ENCODE data around the gene DNAH14. TPM values are rescaled to one million over a fixed set of nuclear protein-coding genes. Genes with fewer than 3 reads are reported as not detected.

The DNAH14 gene
- total and polyA plus RNA-seq, 9 of the 15 experiments (the other 6 are each of a cell fraction or from before 2014, with no cell fraction given) = 58.4 to 142 (median 98.4) TPM

DNA sequence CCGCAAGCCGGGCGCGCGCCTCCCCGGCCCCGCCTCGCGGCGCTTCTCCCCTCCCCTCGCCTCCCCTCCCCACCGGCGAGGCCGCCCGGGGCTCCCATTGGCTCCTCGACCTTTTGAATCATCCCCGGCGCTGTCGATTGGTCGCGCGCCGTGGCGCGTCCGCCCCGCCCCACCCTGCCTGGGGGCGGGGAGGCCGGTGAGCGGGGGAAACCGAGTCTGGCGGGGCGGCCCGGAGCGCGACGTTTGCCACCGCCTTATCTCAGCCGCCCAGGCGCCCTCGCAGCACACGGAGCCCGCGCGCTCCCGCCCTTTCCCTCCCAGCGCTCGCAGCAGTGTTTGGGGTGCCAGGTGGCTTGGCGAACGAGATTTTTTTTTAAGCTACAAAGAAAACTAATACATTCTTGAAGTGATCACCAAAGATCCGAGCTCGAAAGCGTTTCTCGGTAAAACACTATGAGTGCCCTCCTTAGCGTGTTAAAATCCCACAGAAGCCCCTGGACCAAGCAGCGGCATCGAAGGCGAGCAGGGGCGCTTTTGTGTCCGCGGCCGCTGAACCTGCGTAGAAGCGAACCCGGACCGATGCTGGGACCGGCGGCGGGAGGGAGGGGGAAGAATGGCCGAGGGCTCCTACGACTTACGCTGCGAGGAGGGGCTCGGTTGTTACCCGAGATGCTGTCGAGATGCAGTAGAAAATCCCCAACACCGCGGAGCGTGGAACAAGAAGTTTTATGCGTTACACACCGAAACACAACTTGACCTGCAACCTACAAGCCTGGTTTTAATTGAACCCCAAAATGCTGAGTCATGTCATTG lies 498.8 kb downstream of the DNAH14 start (continued):
- TF ChIP-seq MITF (IDR thresholded peaks at IDR 0.05) (no peak), HIVEP1 (CRISPR knock-in tag; IDR thresholded peaks at IDR 0.05) (no peak), CREBBP (IDR thresholded peaks at IDR 0.05; ENCODE audit: low read depth, low read length) (no peak), STAT5A (IDR thresholded peaks at IDR 0.05; ENCODE audit: borderline replicate concordance, low read length) (peak; percentile 40; the same call in 1 of the 2 replicates), POLR2H (tag; IDR thresholded peaks at IDR 0.05; ENCODE audit: low read depth) (peak; percentile 79; the same call in 1 of the 2 replicates), MBD2 (IDR thresholded peaks at IDR 0.05; ENCODE audit: borderline replicate concordance, low read depth) (peak; percentile 81; the same call in 1 of the 2 replicates), ZZZ3 (IDR thresholded peaks at IDR 0.05) (no peak), HDGF (IDR thresholded peaks at IDR 0.05) (no peak), E2F4 (CRISPR knock-in tag; IDR thresholded peaks at IDR 0.05; ENCODE audit: low read depth) (no peak; the same call in 1 of the 2 replicates), HDAC2 (IDR thresholded peaks at IDR 0.05) (no peak; the same call in none of the 2 replicates), RHOXF2B (CRISPR knock-in tag; conservative IDR thresholded peaks at IDR 0.05) (no peak)
- TF ChIP-seq, protein P1, sequence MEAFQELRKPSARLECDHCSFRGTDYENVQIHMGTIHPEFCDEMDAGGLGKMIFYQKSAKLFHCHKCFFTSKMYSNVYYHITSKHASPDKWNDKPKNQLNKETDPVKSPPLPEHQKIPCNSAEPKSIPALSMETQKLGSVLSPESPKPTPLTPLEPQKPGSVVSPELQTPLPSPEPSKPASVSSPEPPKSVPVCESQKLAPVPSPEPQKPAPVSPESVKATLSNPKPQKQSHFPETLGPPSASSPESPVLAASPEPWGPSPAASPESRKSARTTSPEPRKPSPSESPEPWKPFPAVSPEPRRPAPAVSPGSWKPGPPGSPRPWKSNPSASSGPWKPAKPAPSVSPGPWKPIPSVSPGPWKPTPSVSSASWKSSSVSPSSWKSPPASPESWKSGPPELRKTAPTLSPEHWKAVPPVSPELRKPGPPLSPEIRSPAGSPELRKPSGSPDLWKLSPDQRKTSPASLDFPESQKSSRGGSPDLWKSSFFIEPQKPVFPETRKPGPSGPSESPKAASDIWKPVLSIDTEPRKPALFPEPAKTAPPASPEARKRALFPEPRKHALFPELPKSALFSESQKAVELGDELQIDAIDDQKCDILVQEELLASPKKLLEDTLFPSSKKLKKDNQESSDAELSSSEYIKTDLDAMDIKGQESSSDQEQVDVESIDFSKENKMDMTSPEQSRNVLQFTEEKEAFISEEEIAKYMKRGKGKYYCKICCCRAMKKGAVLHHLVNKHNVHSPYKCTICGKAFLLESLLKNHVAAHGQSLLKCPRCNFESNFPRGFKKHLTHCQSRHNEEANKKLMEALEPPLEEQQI (IDR thresholded peaks at IDR 0.05) = peak; percentile 66; the same call in 1 of the 2 replicates
- TF ChIP-seq, protein P2, sequence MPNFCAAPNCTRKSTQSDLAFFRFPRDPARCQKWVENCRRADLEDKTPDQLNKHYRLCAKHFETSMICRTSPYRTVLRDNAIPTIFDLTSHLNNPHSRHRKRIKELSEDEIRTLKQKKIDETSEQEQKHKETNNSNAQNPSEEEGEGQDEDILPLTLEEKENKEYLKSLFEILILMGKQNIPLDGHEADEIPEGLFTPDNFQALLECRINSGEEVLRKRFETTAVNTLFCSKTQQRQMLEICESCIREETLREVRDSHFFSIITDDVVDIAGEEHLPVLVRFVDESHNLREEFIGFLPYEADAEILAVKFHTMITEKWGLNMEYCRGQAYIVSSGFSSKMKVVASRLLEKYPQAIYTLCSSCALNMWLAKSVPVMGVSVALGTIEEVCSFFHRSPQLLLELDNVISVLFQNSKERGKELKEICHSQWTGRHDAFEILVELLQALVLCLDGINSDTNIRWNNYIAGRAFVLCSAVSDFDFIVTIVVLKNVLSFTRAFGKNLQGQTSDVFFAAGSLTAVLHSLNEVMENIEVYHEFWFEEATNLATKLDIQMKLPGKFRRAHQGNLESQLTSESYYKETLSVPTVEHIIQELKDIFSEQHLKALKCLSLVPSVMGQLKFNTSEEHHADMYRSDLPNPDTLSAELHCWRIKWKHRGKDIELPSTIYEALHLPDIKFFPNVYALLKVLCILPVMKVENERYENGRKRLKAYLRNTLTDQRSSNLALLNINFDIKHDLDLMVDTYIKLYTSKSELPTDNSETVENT (CRISPR knock-in tag; IDR thresholded peaks at IDR 0.05) = 0 out of 2 replicates have a peak, but pooled peaks have one; percentile 8

All from K562 (cell line).